B cell (primary cell): Measurements from ENCODE around the gene LRR1. TPM values are rescaled to one million over a fixed set of nuclear protein-coding genes. Genes with fewer than 3 reads are reported as not detected.

ENCODE experiments used
- ATAC-seq: fragments of 200-7000 bp; cut with Tn5 transposase; one replicate; pipeline ENCODE4 v1.10.0; 2021; ENCODE audit warnings: low read depth, mild to moderate bottlenecking, moderate number of reproducible peaks, moderate library complexity
- CTCF ChIA-PET: fragments of 350-600 bp; sonication (Branson Sonifier 250); formaldehyde crosslinking; loops from one replicate; lab custom pipeline; 2021; ENCODE audit warnings: antibody characterized with exemption, inconsistent platforms; lab: Charles Lee
- POLR2A ChIA-PET: fragments of 350-600 bp; sonication (Branson Sonifier 250); formaldehyde crosslinking; loops from one replicate; lab custom pipeline; 2021; ENCODE audit warnings: antibody characterized with exemption; lab: Charles Lee
- DNase-seq: peaks from one replicate; pipeline ENCODE4 v3.0.0; 2013
- H2AFZ ChIP-seq: 2 replicates; pipeline ENCODE4 v1.6.1; 2012; ENCODE audit warnings: mild to moderate bottlenecking, low read depth, low read length; ENCODE audit not compliant: insufficient read depth, poor library complexity, severe bottlenecking
- H3K27ac ChIP-seq, 2 donors: 1 replicate in 1 of 2; 2 replicates in 1 of 2; pipeline ENCODE4 v1.5.1; 2012 to 2013; ENCODE audit warnings: low read length in 2 of 2, mild to moderate bottlenecking in 2 of 2, moderate library complexity in 1 of 2
- H3K27me3 ChIP-seq, 4 experiments: fragments of 200-600 bp in 1 of 4; sonication (generic) in 1 of 4; replicated peaks in 1 of 4; 1 replicate in 2 of 4; 2 replicates in 2 of 4; pipeline versions ENCODE4 v1.6.1 to v1.7.0; 2013 to 2016; ENCODE audit warnings: low read length in 3 of 4, mild to moderate bottlenecking in 2 of 4, mixed read lengths in 1 of 4, moderate library complexity in 1 of 4; ENCODE audit not compliant: insufficient read depth in 4 of 4, control insufficient read depth in 3 of 4; ENCODE audit errors: control extremely low read depth in 1 of 4
- H3K36me3 ChIP-seq, 2 experiments: replicated peaks in 1 of 2; 1 replicate in 1 of 2; 2 replicates in 1 of 2; pipeline versions ENCODE4 v1.6.1 to v1.7.1; 2013; ENCODE audit warnings: low read length in 1 of 2; ENCODE audit not compliant: insufficient read depth in 2 of 2, control insufficient read depth in 1 of 2; ENCODE audit errors: control extremely low read depth in 1 of 2, extremely low read depth in 1 of 2
- H3K4me1 ChIP-seq, 2 donors: fragments of 200-600 bp in 1 of 2; sonication (generic) in 1 of 2; 1 replicate in 1 of 2; 2 replicates in 1 of 2; pipeline versions ENCODE4 v1.5.1 to v1.6.1; 2013 to 2017; ENCODE audit warnings: low read length in 2 of 2; ENCODE audit not compliant: control insufficient read depth in 2 of 2, insufficient read depth in 2 of 2
- H3K4me2 ChIP-seq: replicated peaks from 2 replicates; pipeline ENCODE3; 2012; ENCODE audit warnings: mild to moderate bottlenecking, low read depth, low read length; ENCODE audit not compliant: poor library complexity, severe bottlenecking
- H3K4me3 ChIP-seq, 5 experiments: fragments of 200-600 bp in 1 of 5; sonication (generic) in 1 of 5; 1 replicate in 3 of 5; 2 replicates in 2 of 5; pipeline versions ENCODE4 v1.5.1 to v1.7.0; 2011 to 2016; ENCODE audit warnings: low read length in 4 of 5, mild to moderate bottlenecking in 4 of 5, low read depth in 2 of 5, control low read depth in 1 of 5, moderate library complexity in 1 of 5; ENCODE audit not compliant: insufficient read depth in 1 of 5; ENCODE audit errors: control extremely low read depth in 1 of 5, extremely low read depth in 1 of 5
- H3K79me2 ChIP-seq: fragments of 200-600 bp; sonication (generic); one replicate; pipeline ENCODE4 v1.6.0; 2016; ENCODE audit warnings: low read length; ENCODE audit not compliant: control insufficient read depth, insufficient read depth
- H3K9ac ChIP-seq: fragments of 200-600 bp; sonication (generic); 2 replicates; pipeline ENCODE4 v1.6.1; 2017; ENCODE audit warnings: mild to moderate bottlenecking, low read length, moderate library complexity
- H3K9me3 ChIP-seq, 3 donors: one replicate each; pipeline versions ENCODE4 v1.6.1 to v1.7.1; 2013; ENCODE audit warnings: low read length in 2 of 3; ENCODE audit not compliant: control insufficient read depth in 2 of 3, insufficient read depth in 1 of 3; ENCODE audit errors: control extremely low read depth in 1 of 3
- H4K20me1 ChIP-seq: 2 replicates; pipeline ENCODE4 v1.6.0; 2012; ENCODE audit warnings: mild to moderate bottlenecking, low read length; ENCODE audit not compliant: insufficient read depth, control insufficient read depth, poor library complexity, severe bottlenecking
- H3K27ac Mint-ChIP-seq: one replicate; pipeline ENCODE4 v1.8.0; 2021; ENCODE audit warnings: mixed read lengths
- H3K27me3 Mint-ChIP-seq: one replicate; pipeline ENCODE4 v1.8.0; 2021; ENCODE audit warnings: mixed read lengths
- H3K4me1 Mint-ChIP-seq: one replicate; pipeline ENCODE4 v1.8.0; 2021; ENCODE audit warnings: mixed read lengths
- H3K4me3 Mint-ChIP-seq: one replicate; pipeline ENCODE4 v1.8.0; 2021; ENCODE audit warnings: mixed read lengths
- H3K9me3 Mint-ChIP-seq: one replicate; pipeline ENCODE4 v1.8.0; 2022; ENCODE audit warnings: mixed read lengths; ENCODE audit not compliant: insufficient read depth
- EZH2 ChIP-seq: IDR thresholded peaks from 2 replicates; pipeline ENCODE4 v1.6.1; 2012; ENCODE audit warnings: borderline replicate concordance, low read depth, mild to moderate bottlenecking, moderate library complexity, low read length; ENCODE audit not compliant: insufficient read depth, poor library complexity, severe bottlenecking
- WGBS: methylation state at CpG from one replicate; pipeline ENCODE4 v1.1.5; 2013; ENCODE audit warnings: missing lambda C conversion rate; ENCODE audit not compliant: insufficient coverage; 5-methylcytosine and 5-hydroxymethylcytosine counted together
- intact Hi-C: fragments of 100-400 bp; cut with micrococcal nuclease; formaldehyde crosslinking; loops from one replicate; pipeline ENCODE4 v1.10.0; 2022
- polyA plus RNA-seq: library from polyadenylated mRNA; depleted of rRNA; stranded (reverse); fragments of >200 nt; gene quantifications from 2 replicates; pipeline ENCODE4 v1.2.3, GENCODE V29; 2012
- total RNA-seq, 2 donors: library from RNA; stranded (reverse); fragments of 120-200 nt in 1 of 2; gene quantifications; 1 replicate in 1 of 2; 2 replicates in 1 of 2; pipeline versions ENCODE4 v1.2.3 to v1.2.4, GENCODE V29; 2013 to 2022
- TF ChIP-seq, protein P1 (sequence below): fragments of 200-600 bp; IDR thresholded peaks from one replicate; pipeline ENCODE4 v1.8.0; 2022; ENCODE audit warnings: antibody characterized with exemption, mild to moderate bottlenecking

Gene LRR1
- total and polyA plus RNA-seq, 2 donors (not counting 1 experiment from before 2014, with no cell fraction given), result 3.5 to 10.3 TPM

DNA sequence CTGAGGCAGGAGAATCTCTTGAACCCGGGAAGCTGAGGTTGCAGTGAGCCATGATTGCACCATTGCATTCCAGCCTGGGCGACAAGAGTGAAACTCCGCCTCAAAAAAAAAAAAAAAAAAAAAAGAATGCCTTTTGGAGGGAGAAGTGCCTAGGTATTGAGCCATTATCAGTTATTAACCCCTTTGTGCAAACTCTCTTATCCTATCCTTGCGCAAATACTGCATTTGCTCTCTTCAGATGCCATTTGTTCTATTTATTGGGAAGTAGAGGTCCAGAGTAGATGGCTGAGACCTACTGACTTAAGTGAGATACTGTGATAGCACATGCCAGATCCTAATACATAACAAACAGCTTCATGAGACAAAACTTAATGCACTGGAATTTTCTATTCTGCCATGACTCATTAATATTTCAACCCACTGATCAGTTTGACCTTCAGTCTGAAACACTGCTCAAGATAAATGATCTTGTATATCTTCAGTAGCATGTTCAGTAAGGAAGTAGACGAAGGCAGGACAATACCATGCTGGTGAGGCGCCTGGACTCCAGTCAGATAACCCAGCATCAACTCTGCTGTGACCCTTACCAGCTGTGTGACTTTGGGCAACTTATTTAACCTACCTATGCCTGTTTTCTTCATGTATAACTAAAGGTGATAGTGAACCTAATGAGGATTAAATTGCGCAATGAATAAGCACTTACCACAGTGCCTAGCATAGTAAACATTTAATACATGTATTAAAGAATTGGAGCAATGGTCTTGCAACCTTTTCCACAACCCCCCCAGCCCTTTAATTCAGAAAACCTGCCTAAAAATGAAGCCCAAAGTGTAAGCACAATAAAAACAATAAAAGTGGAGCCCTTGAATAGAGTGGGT is 42.0 kb downstream of the LRR1 start:
- CTCF ChIA-PET, result interaction anchor here (1.1 kb wide), 1 partner anchor 47 kb away, joined by 3 read pairs; the partner anchor contains the start of gene POLE2
- Mint-ChIP-seq H3K27ac (peak overlapping the region; percentile 56), H3K9me3 (no peaks in the 10 kb centered on the region), H3K4me1 (peaks cover 50% of the 10 kb centered on the region), H3K27me3 (no peaks in the 10 kb centered on the region), H3K4me3 (no peak overlapping the region)
- peaks cover 20% of the 10 kb centered on the region for H4K20me1 ChIP-seq
- 100% methylated on average over 2 of the region's 7 CpGs for WGBS
- H3K4me2 ChIP-seq, result peak overlapping the region; percentile 10
- H3K4me1 ChIP-seq, result peaks cover 17 to 25% of the 10 kb centered on the region in 2 donors
- H2AFZ ChIP-seq, result no peak overlapping the region
- DNase-seq (no peak), ATAC-seq (no peak)
- no peak overlapping the region for H3K9ac ChIP-seq
- H3K79me2 ChIP-seq, result peaks cover 88% of the 10 kb centered on the region
- intact Hi-C loops, result no loop called here
- peak overlapping the region in 1 of 2 donors; percentile 46 for H3K27ac ChIP-seq
- H3K27me3 ChIP-seq, result no peaks in the 10 kb centered on the region
- TF ChIP-seq, protein P1, sequence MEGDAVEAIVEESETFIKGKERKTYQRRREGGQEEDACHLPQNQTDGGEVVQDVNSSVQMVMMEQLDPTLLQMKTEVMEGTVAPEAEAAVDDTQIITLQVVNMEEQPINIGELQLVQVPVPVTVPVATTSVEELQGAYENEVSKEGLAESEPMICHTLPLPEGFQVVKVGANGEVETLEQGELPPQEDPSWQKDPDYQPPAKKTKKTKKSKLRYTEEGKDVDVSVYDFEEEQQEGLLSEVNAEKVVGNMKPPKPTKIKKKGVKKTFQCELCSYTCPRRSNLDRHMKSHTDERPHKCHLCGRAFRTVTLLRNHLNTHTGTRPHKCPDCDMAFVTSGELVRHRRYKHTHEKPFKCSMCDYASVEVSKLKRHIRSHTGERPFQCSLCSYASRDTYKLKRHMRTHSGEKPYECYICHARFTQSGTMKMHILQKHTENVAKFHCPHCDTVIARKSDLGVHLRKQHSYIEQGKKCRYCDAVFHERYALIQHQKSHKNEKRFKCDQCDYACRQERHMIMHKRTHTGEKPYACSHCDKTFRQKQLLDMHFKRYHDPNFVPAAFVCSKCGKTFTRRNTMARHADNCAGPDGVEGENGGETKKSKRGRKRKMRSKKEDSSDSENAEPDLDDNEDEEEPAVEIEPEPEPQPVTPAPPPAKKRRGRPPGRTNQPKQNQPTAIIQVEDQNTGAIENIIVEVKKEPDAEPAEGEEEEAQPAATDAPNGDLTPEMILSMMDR, result no peak
- no peak for TF ChIP-seq EZH2
- H3K4me3 ChIP-seq, result no peak overlapping the region
- H3K9me3 ChIP-seq, result no peaks in the 10 kb centered on the region
- H3K36me3 ChIP-seq, result peaks cover 0 to 24% of the 10 kb centered on the region in 2 experiments
- POLR2A ChIA-PET, result interaction anchor here (0.7 to 1.1 kb wide), 2 partner anchors 20 to 127 kb away, joined by 4 to 5 read pairs; partner anchors contain the start of genes KLHDC2, MGAT2 and RPL36AL
